Neural cell (in vitro differentiated cells): ENCODE results near the gene CEP70. TPM values are rescaled to one million over a fixed set of nuclear protein-coding genes. Genes with fewer than 3 reads are reported as not detected.
"Not testable (repeated sequence)": the region's sequence is repeated elsewhere in the genome, so short reads cannot be mapped to it uniquely, and the experiment has no call there.

Experiments
- H2AFZ ChIP-seq: fragments of 200-600, 300-800 bp; sonication (generic), shearing (Covaris generic); 2 replicates; pipeline ENCODE4 v1.6.0; 2014; ENCODE audit warnings: low read depth, mild to moderate bottlenecking, antibody characterized with exemption, low read length, moderate library complexity
- H3F3A ChIP-seq: fragments of 200-600 bp; shearing (Covaris generic); 2 replicates; pipeline ENCODE4 v1.6.1; 2016; ENCODE audit warnings: mild to moderate bottlenecking, moderate library complexity, mixed read lengths, antibody characterized with exemption, low read length; ENCODE audit not compliant: insufficient read depth, poor library complexity, severe bottlenecking
- H3K27ac ChIP-seq: fragments of 200-600, 300-800 bp; sonication (generic), shearing (Covaris generic); 2 replicates; pipeline ENCODE4 v1.5.1; 2014; ENCODE audit warnings: mild to moderate bottlenecking, low read length, moderate library complexity
- H3K27me3 ChIP-seq: fragments of 300-800, 200-600 bp; sonication (generic), shearing (Covaris generic); 2 replicates; pipeline ENCODE4 v1.6.0; 2014; ENCODE audit warnings: mild to moderate bottlenecking, low read depth, low read length, moderate library complexity; ENCODE audit not compliant: insufficient read depth
- H3K36me3 ChIP-seq: fragments of 300-800, 200-600 bp; sonication (generic), shearing (Covaris generic); 2 replicates; pipeline ENCODE4 v1.5.1; 2014; ENCODE audit warnings: mild to moderate bottlenecking, antibody characterized with exemption, low read length, moderate library complexity; ENCODE audit not compliant: insufficient read depth
- H3K4me2 ChIP-seq: fragments of 300-800, 200-600 bp; sonication (generic), shearing (Covaris generic); 2 replicates; pipeline ENCODE4 v1.6.0; 2014; ENCODE audit warnings: mild to moderate bottlenecking, low read length
- H3K4me3 ChIP-seq: fragments of 300-800, 200-600 bp; sonication (generic), shearing (Covaris generic); 2 replicates; pipeline ENCODE4 v1.5.1; 2014; ENCODE audit warnings: mild to moderate bottlenecking, low read length, moderate library complexity
- H3K79me2 ChIP-seq: fragments of 200-600 bp; shearing (Covaris generic); replicated peaks from 2 replicates; pipeline ENCODE4 v1.6.0; 2014; ENCODE audit warnings: mild to moderate bottlenecking, low read length, moderate library complexity; ENCODE audit not compliant: insufficient read depth
- H3K9ac ChIP-seq: fragments of 300-800, 200-600 bp; sonication (generic), shearing (Covaris generic); 2 replicates; pipeline ENCODE4 v1.6.1; 2016; ENCODE audit warnings: mild to moderate bottlenecking, low read length, mixed read lengths
- H3K9me2 ChIP-seq: fragments of 200-600 bp; shearing (Covaris generic); 2 replicates; pipeline ENCODE4 v1.6.1; 2016; ENCODE audit warnings: mild to moderate bottlenecking, low read length, mixed read lengths; ENCODE audit not compliant: insufficient read depth
- H3K9me3 ChIP-seq: fragments of 200-600, 300-800 bp; sonication (generic), shearing (Covaris generic); 2 replicates; pipeline ENCODE4 v1.6.1; 2016; ENCODE audit warnings: mild to moderate bottlenecking, mixed run types, low read length, moderate library complexity, mixed read lengths
- H4K20me1 ChIP-seq: fragments of 200-600 bp; shearing (Covaris generic); 2 replicates; pipeline ENCODE4 v1.6.1; 2016; ENCODE audit warnings: mild to moderate bottlenecking, mixed run types; ENCODE audit not compliant: insufficient read depth
- EP300 ChIP-seq: fragments of 450-650 bp; conservative IDR thresholded peaks from 2 replicates; pipeline ENCODE4 v1.6.1; 2014; ENCODE audit warnings: antibody characterized with exemption, mild to moderate bottlenecking, moderate library complexity; ENCODE audit not compliant: poor library complexity, severe bottlenecking
- EZH2 ChIP-seq: fragments of 200-600, 300-800 bp; shearing (Covaris generic), sonication (generic); IDR thresholded peaks from 2 replicates; pipeline ENCODE4 v1.6.1; 2014; ENCODE audit warnings: antibody characterized with exemption, low read length, borderline replicate concordance, mild to moderate bottlenecking; ENCODE audit not compliant: insufficient read depth, poor library complexity, severe bottlenecking
- MXI1 ChIP-seq: fragments of 450-650 bp; conservative IDR thresholded peaks from 2 replicates; pipeline ENCODE4 v1.6.1; 2014; ENCODE audit warnings: antibody characterized with exemption, mild to moderate bottlenecking; ENCODE audit not compliant: poor library complexity, severe bottlenecking
- POLR2AphosphoS5 ChIP-seq: IDR thresholded peaks from 2 replicates; pipeline ENCODE4 v1.6.1; 2012
- RAD21 ChIP-seq: fragments of 450-650 bp; conservative IDR thresholded peaks from 2 replicates; pipeline ENCODE4 v1.6.1; 2014; ENCODE audit warnings: antibody characterized with exemption, mild to moderate bottlenecking, moderate library complexity
- REST ChIP-seq: IDR thresholded peaks from 2 replicates; pipeline ENCODE4 v1.6.1; 2012; ENCODE audit warnings: borderline replicate concordance
- SMC3 ChIP-seq: fragments of 450-650 bp; conservative IDR thresholded peaks from 2 replicates; pipeline ENCODE4 v1.6.1; 2014; ENCODE audit warnings: antibody characterized with exemption, mild to moderate bottlenecking, moderate library complexity; ENCODE audit not compliant: poor library complexity
- TAF1 ChIP-seq: IDR thresholded peaks from 2 replicates; pipeline ENCODE4 v1.6.1; 2012; ENCODE audit warnings: low read depth
- polyA plus RNA-seq: library from polyadenylated mRNA; depleted of rRNA; stranded (reverse); fragments of >200 nt; gene quantifications from 2 replicates; pipeline ENCODE4 v1.2.3, GENCODE V29; 2014
- TF ChIP-seq, protein P1 (sequence below): fragments of 450-650 bp; IDR thresholded peaks from 2 replicates; pipeline ENCODE4 v1.5.1; 2014; ENCODE audit warnings: antibody characterized with exemption, mild to moderate bottlenecking, moderate library complexity; ENCODE audit not compliant: poor library complexity, severe bottlenecking

Gene CEP70
- polyA plus RNA-seq, 1 donor from 2014 or later: 25.0 TPM

DNA sequence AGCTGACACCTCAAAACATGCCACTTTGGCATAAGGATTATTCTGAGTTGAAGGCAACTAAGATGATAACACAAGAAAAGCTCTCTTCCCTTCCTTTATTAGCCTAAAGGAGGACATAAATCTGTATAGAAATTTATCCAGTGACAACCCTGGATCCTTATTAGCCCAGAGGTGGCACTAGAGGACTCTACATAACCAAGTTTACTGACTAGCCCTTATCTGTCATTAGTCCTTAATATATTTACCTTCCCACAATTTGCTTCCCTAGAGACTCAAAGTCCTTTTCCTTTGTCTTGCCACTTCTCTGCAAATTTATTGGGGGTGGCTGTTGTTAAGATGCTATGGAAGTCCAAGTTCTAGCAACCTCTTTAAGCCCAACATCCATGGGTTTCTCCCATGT lies 26.7 kb downstream of the CEP70 start:
- TF ChIP-seq SMC3 (no peak), EP300 (no peak), POLR2AphosphoS5 (no peak), MXI1 (no peak), TAF1 (no peak), RAD21 (no peak), EZH2 (no peak), REST (no peak)
- TF ChIP-seq, protein P1, sequence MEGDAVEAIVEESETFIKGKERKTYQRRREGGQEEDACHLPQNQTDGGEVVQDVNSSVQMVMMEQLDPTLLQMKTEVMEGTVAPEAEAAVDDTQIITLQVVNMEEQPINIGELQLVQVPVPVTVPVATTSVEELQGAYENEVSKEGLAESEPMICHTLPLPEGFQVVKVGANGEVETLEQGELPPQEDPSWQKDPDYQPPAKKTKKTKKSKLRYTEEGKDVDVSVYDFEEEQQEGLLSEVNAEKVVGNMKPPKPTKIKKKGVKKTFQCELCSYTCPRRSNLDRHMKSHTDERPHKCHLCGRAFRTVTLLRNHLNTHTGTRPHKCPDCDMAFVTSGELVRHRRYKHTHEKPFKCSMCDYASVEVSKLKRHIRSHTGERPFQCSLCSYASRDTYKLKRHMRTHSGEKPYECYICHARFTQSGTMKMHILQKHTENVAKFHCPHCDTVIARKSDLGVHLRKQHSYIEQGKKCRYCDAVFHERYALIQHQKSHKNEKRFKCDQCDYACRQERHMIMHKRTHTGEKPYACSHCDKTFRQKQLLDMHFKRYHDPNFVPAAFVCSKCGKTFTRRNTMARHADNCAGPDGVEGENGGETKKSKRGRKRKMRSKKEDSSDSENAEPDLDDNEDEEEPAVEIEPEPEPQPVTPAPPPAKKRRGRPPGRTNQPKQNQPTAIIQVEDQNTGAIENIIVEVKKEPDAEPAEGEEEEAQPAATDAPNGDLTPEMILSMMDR: no peak
- Histone ChIP-seq H3K27ac (no peak overlapping the region), H2AFZ (no peak overlapping the region), H3K4me2 (no peak overlapping the region), H3F3A (no peaks in the 10 kb centered on the region), H3K4me3 (no peak overlapping the region), H3K79me2 (no peaks in the 10 kb centered on the region), H3K36me3 (no peaks in the 10 kb centered on the region), H3K27me3 (no peaks in the 10 kb centered on the region), H4K20me1 (no peaks in the 10 kb centered on the region), H3K9ac (no peak overlapping the region), H3K9me3 (no peaks in the 10 kb centered on the region), H3K9me2 (no peaks in the 10 kb centered on the region)

GRCh38 chr3:138566293-138566692 lies 27.8 kb downstream of the CEP70 start:
- H2AFZ ChIP-seq, H3K9me3 ChIP-seq, H3K36me3 ChIP-seq, H3K27me3 ChIP-seq, H3K27ac ChIP-seq, H3K9ac ChIP-seq, H3K4me2 ChIP-seq, H3K79me2 ChIP-seq, H3F3A ChIP-seq, H3K9me2 ChIP-seq, H3K4me3 ChIP-seq, H4K20me1 ChIP-seq: not testable (repeated sequence)

DNA sequence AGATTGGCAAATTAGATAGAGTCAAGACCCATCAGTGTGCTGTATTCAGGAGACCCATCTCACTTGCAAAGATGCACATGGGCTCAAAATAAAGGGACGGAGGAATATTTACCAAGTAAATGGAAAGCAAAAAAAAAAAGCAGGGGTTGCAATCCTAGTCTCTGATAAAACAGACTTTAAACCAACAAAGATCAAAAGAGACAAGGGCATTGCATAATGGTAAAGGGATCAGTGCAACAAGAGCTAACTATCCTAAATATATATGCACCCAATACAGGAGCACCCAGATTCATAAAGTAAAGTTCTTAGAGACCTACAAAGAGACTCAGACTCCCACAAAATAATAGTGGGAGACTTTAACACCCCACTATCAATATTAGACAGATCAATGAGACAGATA lies 31.2 kb downstream of the CEP70 start:
- H2AFZ ChIP-seq, H3K79me2 ChIP-seq, H3K27ac ChIP-seq, H3K9me2 ChIP-seq, H3K4me2 ChIP-seq, H4K20me1 ChIP-seq, H3K27me3 ChIP-seq, H3K4me3 ChIP-seq, H3K36me3 ChIP-seq, H3K9me3 ChIP-seq, H3K9ac ChIP-seq, H3F3A ChIP-seq: not testable (repeated sequence)
